Keratinocyte (primary cell): Measurements from ENCODE around the gene ECE2. TPM values are rescaled to one million over a fixed set of nuclear protein-coding genes. Genes with fewer than 3 reads are reported as not detected.
A peak's percentile ranks its signal among the peaks of the same experiment; 100 is the strongest.

Experiments
- DNase-seq: peaks from one replicate; pipeline ENCODE4 v3.0.0-alpha.2; 2011; ENCODE audit warnings: low read depth, missing footprints, low spot score
- FAIRE-seq: peaks from 2 replicates; lab custom pipeline; 2011; peaks lifted over from hg19 to GRCh38; lab: Jason Lieb, UNC
- H2AFZ ChIP-seq: 2 replicates; pipeline ENCODE4 v1.6.0; 2012; ENCODE audit warnings: low read length, control low read depth, inconsistent platforms; ENCODE audit not compliant: control insufficient read depth
- H3K27ac ChIP-seq: 2 replicates; pipeline ENCODE4 v1.5.1; 2011; ENCODE audit warnings: low read length; ENCODE audit not compliant: control insufficient read depth, insufficient read depth
- H3K27me3 ChIP-seq: 3 replicates; pipeline ENCODE4 v1.6.0; 2011; ENCODE audit warnings: low read length; ENCODE audit not compliant: control insufficient read depth, insufficient read depth; ENCODE audit errors: extremely low read depth
- H3K36me3 ChIP-seq, 2 experiments: 2 replicates in 1 of 2; 3 replicates in 1 of 2; pipeline ENCODE4 v1.5.1; 2011; ENCODE audit warnings: low read length in 2 of 2, mild to moderate bottlenecking in 1 of 2; ENCODE audit not compliant: control insufficient read depth in 2 of 2, insufficient read depth in 2 of 2; ENCODE audit errors: extremely low read depth in 1 of 2
- H3K4me1 ChIP-seq: 3 replicates; pipeline ENCODE4 v1.5.1; 2011; ENCODE audit warnings: low read length; ENCODE audit not compliant: control insufficient read depth, insufficient read depth; ENCODE audit errors: extremely low read depth
- H3K4me2 ChIP-seq: 3 replicates; pipeline ENCODE4 v1.6.0; 2011; ENCODE audit warnings: low read depth, low read length; ENCODE audit not compliant: control insufficient read depth, insufficient read depth; ENCODE audit errors: extremely low read depth
- H3K4me3 ChIP-seq, 3 experiments: fragments of 200-600 bp in 1 of 3; sonication (generic) in 1 of 3; 2 replicates in 2 of 3; 3 replicates in 1 of 3; pipeline ENCODE4 v1.5.1; 2011 to 2016; ENCODE audit warnings: low read length in 3 of 3, mild to moderate bottlenecking in 3 of 3, control low read depth in 2 of 3, inconsistent platforms in 1 of 3, low read depth in 1 of 3, mixed read lengths in 1 of 3, mixed run types in 1 of 3, moderate library complexity in 1 of 3; ENCODE audit not compliant: control insufficient read depth in 2 of 3, insufficient read depth in 2 of 3; ENCODE audit errors: extremely low read depth in 1 of 3
- H3K79me2 ChIP-seq: 2 replicates; pipeline ENCODE4 v1.6.0; 2012; ENCODE audit warnings: low read length; ENCODE audit not compliant: control insufficient read depth, insufficient read depth
- H3K9ac ChIP-seq: 3 replicates; pipeline ENCODE4 v1.6.0; 2011; ENCODE audit warnings: low read length; ENCODE audit not compliant: control insufficient read depth, insufficient read depth; ENCODE audit errors: extremely low read depth
- H3K9me1 ChIP-seq: 3 replicates; pipeline ENCODE4 v1.6.0; 2011; ENCODE audit warnings: low read length; ENCODE audit not compliant: control insufficient read depth, insufficient read depth; ENCODE audit errors: extremely low read depth
- H3K9me3 ChIP-seq: 2 replicates; pipeline ENCODE4 v1.5.1; 2012; ENCODE audit warnings: low read depth, low read length; ENCODE audit not compliant: control insufficient read depth
- H4K20me1 ChIP-seq: 3 replicates; pipeline ENCODE4 v1.6.0; 2011; ENCODE audit warnings: low read length; ENCODE audit not compliant: control insufficient read depth, insufficient read depth; ENCODE audit errors: extremely low read depth
- EZH2 ChIP-seq: IDR thresholded peaks from one replicate; pipeline ENCODE4 v1.6.1; 2012; ENCODE audit warnings: inconsistent platforms, mild to moderate bottlenecking, low read length, moderate library complexity
- dilution Hi-C: fragments of 300-500 bp; cut with MboI; formaldehyde crosslinking; loops from one replicate; pipeline ENCODE4 v1.7.0; 2020; ENCODE audit warnings: low sequenced_read_pairs; ENCODE audit not compliant: extremely low pct_ligation_motif_present
- polyA plus RNA-seq, 5 experiments: library from polyadenylated mRNA; depleted of rRNA in 3 of 5; stranded (reverse) in 3 of 5; stranded (forward) in 1 of 5; unstranded in 1 of 5; fragments of >200 nt; gene quantifications; 1 replicate in 1 of 5; 2 replicates in 3 of 5; 3 replicates in 1 of 5; pipeline versions ENCODE4 v1.2.1 to v1.2.3, GENCODE V29; 2011 to 2012; ENCODE audit warnings: missing spikeins in 2 of 5, low read depth in 1 of 5, low replicate concordance in 1 of 5
- TF ChIP-seq, protein P1 (sequence below), 3 experiments: IDR thresholded peaks in 1 of 3; conservative IDR thresholded peaks in 1 of 3; optimal IDR thresholded peaks in 1 of 3; 2 replicates in 2 of 3; 3 replicates in 1 of 3; pipeline versions ENCODE3 to v1.5.1; 2011; ENCODE audit warnings: low read length in 3 of 3, mild to moderate bottlenecking in 3 of 3, moderate library complexity in 2 of 3, control low read depth in 1 of 3, inconsistent platforms in 1 of 3; ENCODE audit not compliant: insufficient read depth in 2 of 3; ENCODE audit errors: extremely low read depth in 1 of 3

ECE2 gene
- polyA plus RNA-seq, 1 donor (not counting 4 experiments of a cell fraction or from before 2014, with no cell fraction given): not detected

DNA sequence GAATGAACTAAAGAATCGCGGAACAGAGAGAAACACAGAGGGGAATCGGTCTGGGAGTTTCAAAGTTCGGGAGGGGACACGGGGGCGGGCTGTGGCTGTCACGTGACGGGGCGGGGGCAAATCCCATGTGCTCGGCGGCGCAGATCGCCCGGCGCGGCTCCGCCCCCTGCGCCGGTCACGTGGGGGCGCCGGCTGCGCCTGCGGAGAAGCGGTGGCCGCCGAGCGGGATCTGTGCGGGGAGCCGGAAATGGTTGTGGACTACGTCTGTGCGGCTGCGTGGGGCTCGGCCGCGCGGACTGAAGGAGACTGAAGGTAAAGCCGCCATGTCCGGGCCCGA lies 38.5 kb downstream of the ECE2 start, which contains the start of gene EIF4G1:
Gene EIF4G1, plus strand, starts transcription at position 244 of the 337 bp plus-strand sequence. CDS start 1,191 bp downstream, outside the sequence.
- DNase-seq: peak; percentile 58
- TF ChIP-seq, protein P1, sequence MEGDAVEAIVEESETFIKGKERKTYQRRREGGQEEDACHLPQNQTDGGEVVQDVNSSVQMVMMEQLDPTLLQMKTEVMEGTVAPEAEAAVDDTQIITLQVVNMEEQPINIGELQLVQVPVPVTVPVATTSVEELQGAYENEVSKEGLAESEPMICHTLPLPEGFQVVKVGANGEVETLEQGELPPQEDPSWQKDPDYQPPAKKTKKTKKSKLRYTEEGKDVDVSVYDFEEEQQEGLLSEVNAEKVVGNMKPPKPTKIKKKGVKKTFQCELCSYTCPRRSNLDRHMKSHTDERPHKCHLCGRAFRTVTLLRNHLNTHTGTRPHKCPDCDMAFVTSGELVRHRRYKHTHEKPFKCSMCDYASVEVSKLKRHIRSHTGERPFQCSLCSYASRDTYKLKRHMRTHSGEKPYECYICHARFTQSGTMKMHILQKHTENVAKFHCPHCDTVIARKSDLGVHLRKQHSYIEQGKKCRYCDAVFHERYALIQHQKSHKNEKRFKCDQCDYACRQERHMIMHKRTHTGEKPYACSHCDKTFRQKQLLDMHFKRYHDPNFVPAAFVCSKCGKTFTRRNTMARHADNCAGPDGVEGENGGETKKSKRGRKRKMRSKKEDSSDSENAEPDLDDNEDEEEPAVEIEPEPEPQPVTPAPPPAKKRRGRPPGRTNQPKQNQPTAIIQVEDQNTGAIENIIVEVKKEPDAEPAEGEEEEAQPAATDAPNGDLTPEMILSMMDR (optimal IDR thresholded peaks at IDR 0.05 in 1 of 3, IDR thresholded peaks at IDR 0.05 in 1 of 3, conservative IDR thresholded peaks at IDR 0.05 in 1 of 3; ENCODE audit: extremely low read depth in 1 of 3, insufficient read depth in 2 of 3, low read length in 3 of 3): no peak
- TF ChIP-seq EZH2: no peak
- Histone ChIP-seq H3K9me1 (no peaks in the 10 kb centered on the region), H3K36me3 (peaks cover 5 to 25% of the 10 kb centered on the region in 2 experiments), H3K4me1 (peaks cover 24% of the 10 kb centered on the region), H3K9ac (peak within 1 kb of the TSS; percentile 77), H3K9me3 (no peaks in the 10 kb centered on the region), H4K20me1 (peaks cover 31% of the 10 kb centered on the region), H3K4me3 (peak within 1 kb of the TSS; percentile 73 to 90 (median 87)), H2AFZ (peak within 1 kb of the TSS; percentile 49), H3K27ac (peak within 1 kb of the TSS; percentile 83), H3K4me2 (peak within 1 kb of the TSS; percentile 97), H3K79me2 (peaks cover 45% of the 10 kb centered on the region), H3K27me3 (no peaks in the 10 kb centered on the region)
- dilution Hi-C loops: no loop called here
- no peak for FAIRE-seq

DNA sequence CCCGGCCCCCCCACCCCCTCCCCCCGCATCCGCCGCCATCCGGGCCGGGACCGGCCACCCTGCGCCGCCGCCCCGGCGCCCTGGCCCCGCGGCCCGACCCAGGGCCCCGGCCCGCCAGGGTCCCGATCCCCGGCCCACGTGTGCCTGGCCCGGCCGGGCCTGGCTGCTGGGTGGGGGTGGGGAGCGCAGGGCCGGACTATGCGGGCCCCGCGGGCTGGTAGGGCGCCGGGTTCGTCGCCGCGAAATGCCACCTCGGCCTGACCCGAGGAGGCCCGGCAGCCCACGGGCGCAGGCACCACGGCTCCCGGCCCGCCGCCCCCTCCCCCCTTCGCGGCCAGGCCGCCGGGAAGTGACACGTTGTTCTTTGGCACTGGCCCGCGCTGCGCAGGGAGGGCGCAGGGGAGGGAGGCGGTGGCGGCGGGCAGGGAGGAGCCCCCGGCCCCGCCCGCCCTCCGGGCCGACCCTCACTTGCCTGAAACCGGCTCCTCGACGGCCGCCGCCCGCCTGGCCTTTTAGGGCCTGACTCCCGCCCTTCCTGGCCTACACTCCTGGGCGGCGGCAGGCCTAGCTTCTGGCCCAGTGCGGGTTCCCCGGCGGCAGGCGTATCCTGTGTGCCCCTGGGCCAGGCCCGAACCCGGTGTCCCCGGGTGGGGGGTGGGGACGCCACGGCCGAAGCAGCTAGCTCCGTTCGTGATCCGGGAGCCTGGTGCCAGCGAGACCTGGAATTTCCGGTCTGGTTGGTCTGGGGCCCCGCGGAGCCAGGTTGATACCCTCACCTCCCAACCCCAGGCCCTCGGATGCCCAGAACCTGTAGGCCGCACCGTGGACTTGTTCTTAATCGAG lies 39.1 kb downstream of the ECE2 start:
- peaks cover 36% of the 10 kb centered on the region for H4K20me1 ChIP-seq
- DNase-seq (no peak), FAIRE-seq (no peak)
- H3K79me2 ChIP-seq: peaks cover 47% of the 10 kb centered on the region
- peak overlapping the region; percentile 83 for H3K27ac ChIP-seq
- no peak overlapping the region for H2AFZ ChIP-seq
- TF ChIP-seq, protein P1 (optimal IDR thresholded peaks at IDR 0.05 in 1 of 3, IDR thresholded peaks at IDR 0.05 in 1 of 3, conservative IDR thresholded peaks at IDR 0.05 in 1 of 3; ENCODE audit: extremely low read depth in 1 of 3, insufficient read depth in 2 of 3, low read length in 3 of 3): no peak
- TF ChIP-seq EZH2: no peak
- peaks cover 30% of the 10 kb centered on the region for H3K4me1 ChIP-seq
- H3K9ac ChIP-seq: peak overlapping the region; percentile 77
- H3K4me3 ChIP-seq: peak overlapping the region; percentile 73 to 90 (median 87)
- peaks cover 5 to 25% of the 10 kb centered on the region in 2 experiments for H3K36me3 ChIP-seq
- H3K9me3 ChIP-seq: no peaks in the 10 kb centered on the region
- no peaks in the 10 kb centered on the region for H3K27me3 ChIP-seq
- H3K4me2 ChIP-seq: peak overlapping the region; percentile 97
- H3K9me1 ChIP-seq: no peaks in the 10 kb centered on the region
- dilution Hi-C loops: no loop called here
